Tibial nerve (tissue), 4 donors: ENCODE measurements around the gene CENPP. TPM values are rescaled to one million over a fixed set of nuclear protein-coding genes. Genes with fewer than 3 reads are reported as not detected.

Experiments
- DNase-seq, 2 donors: peaks; one replicate each; pipeline ENCODE4 v3.0.0-alpha.2; 2019; ENCODE audit warnings: low spot score in 2 of 2
- H3K27ac ChIP-seq, 4 donors: fragments of 200-600 bp; sonication (generic) in 3 of 4; one replicate each; pipeline ENCODE4 v1.5.1; 2017 to 2019; ENCODE audit warnings: mild to moderate bottlenecking in 1 of 4
- H3K27me3 ChIP-seq, 2 donors: fragments of 200-600 bp; sonication (generic) in 1 of 2; one replicate each; pipeline versions ENCODE4 v1.5.1 to v1.6.0; 2017 to 2019
- H3K36me3 ChIP-seq, 3 donors: fragments of 200-600 bp; sonication (generic); one replicate each; pipeline ENCODE4 v1.5.1; 2018 to 2019
- H3K4me1 ChIP-seq, 4 donors: fragments of 200-600 bp; sonication (generic) in 3 of 4; one replicate each; pipeline ENCODE4 v1.5.1; 2017 to 2019
- H3K4me3 ChIP-seq, 4 donors: fragments of 200-600 bp; sonication (generic) in 3 of 4; one replicate each; pipeline ENCODE4 v1.5.1; 2017 to 2019; ENCODE audit warnings: mild to moderate bottlenecking in 1 of 4, moderate library complexity in 1 of 4
- H3K9me3 ChIP-seq, 4 donors: fragments of 200-600 bp; sonication (generic) in 3 of 4; one replicate each; pipeline ENCODE4 v1.5.1; 2017 to 2019
- CTCF ChIP-seq, 5 experiments: fragments of 200-600 bp in 3 of 5; fragments of 450-650 bp in 2 of 5; sonication (generic) in 3 of 5; IDR thresholded peaks; one replicate each; pipeline ENCODE4 v1.5.1; 2016 to 2019; ENCODE audit warnings: antibody characterized with exemption in 5 of 5, mild to moderate bottlenecking in 3 of 5, moderate library complexity in 2 of 5
- EP300 ChIP-seq, 2 donors: sonication (generic); formaldehyde crosslinking; IDR thresholded peaks; one replicate each; pipeline ENCODE4 v1.6.1; 2017; ENCODE audit warnings: antibody characterized with exemption in 2 of 2, mild to moderate bottlenecking in 1 of 2
- POLR2A ChIP-seq, 2 donors: fragments of 450-650 bp; IDR thresholded peaks; one replicate each; pipeline ENCODE4 v1.6.1; 2017; ENCODE audit warnings: antibody characterized with exemption in 2 of 2, mild to moderate bottlenecking in 2 of 2, moderate library complexity in 2 of 2
- WGBS, 2 donors: methylation state at CpG; one replicate each; pipeline ENCODE4 v1.1.5; 2018; 5-methylcytosine and 5-hydroxymethylcytosine counted together
- total RNA-seq, 4 donors: library from RNA; depleted of rRNA; stranded (reverse); fragments of >200 nt; gene quantifications; one replicate each; pipeline ENCODE4 v1.1.0, GENCODE V29; 2016

CENPP gene
- total RNA-seq, 4 donors from 2014 or later = 5.0 to 17.1 (median 6.9) TPM

GRCh38 chr9:92654481-92655301, 328.9 kb downstream of the CENPP start:
- Histone ChIP-seq H3K9me3 (no peaks in the 10 kb centered on the region), H3K27ac (peak overlapping the region in 2 of 4 donors; percentile 8 to 62), H3K4me1 (peaks cover 0 to 33% (median 0%) of the 10 kb centered on the region in 4 donors), H3K4me3 (no peak overlapping the region), H3K36me3 (peaks cover 0 to 69% (median 3%) of the 10 kb centered on the region in 3 donors), H3K27me3 (no peaks in the 10 kb centered on the region)
- WGBS, 2 donors = 87 to 88% methylated on average over 18 of the region's 19 CpGs
- TF ChIP-seq CTCF (IDR thresholded peaks at IDR 0.05) (no peak), EP300 (IDR thresholded peaks at IDR 0.05) (no peak), POLR2A (IDR thresholded peaks at IDR 0.05) (no peak)
- DNase-seq = peak in 1 of 2 donors; percentile 55

GRCh38 chr9:92655366-92655765, 329.6 kb downstream of the CENPP start:
- WGBS, 2 donors = 90 to 93% methylated on average over 7 of the region's 7 CpGs
- Histone ChIP-seq H3K4me3 (no peak overlapping the region), H3K27me3 (no peaks in the 10 kb centered on the region), H3K27ac (peak overlapping the region in 1 of 4 donors; percentile 62), H3K36me3 (peaks cover 0 to 67% (median 3%) of the 10 kb centered on the region in 3 donors), H3K4me1 (peaks cover 0 to 39% (median 0%) of the 10 kb centered on the region in 4 donors), H3K9me3 (no peaks in the 10 kb centered on the region)
- TF ChIP-seq CTCF (IDR thresholded peaks at IDR 0.05) = no peak
- no peak for TF ChIP-seq EP300 (IDR thresholded peaks at IDR 0.05)
- no peak for TF ChIP-seq POLR2A (IDR thresholded peaks at IDR 0.05)
- no peak for DNase-seq

GRCh38 chr9:92655896-92656536, 330.3 kb downstream of the CENPP start:
- peaks cover 0 to 60% (median 3%) of the 10 kb centered on the region in 3 donors for H3K36me3 ChIP-seq
- H3K27me3 ChIP-seq = no peaks in the 10 kb centered on the region
- H3K4me3 ChIP-seq = no peak overlapping the region
- TF ChIP-seq CTCF (IDR thresholded peaks at IDR 0.05) (no peak), EP300 (IDR thresholded peaks at IDR 0.05) (no peak), POLR2A (IDR thresholded peaks at IDR 0.05) (no peak)
- DNase-seq = no peak
- H3K27ac ChIP-seq = peak overlapping the region in 1 of 4 donors; percentile 62
- H3K9me3 ChIP-seq = no peaks in the 10 kb centered on the region
- WGBS, 2 donors = 88 to 92% methylated on average over 9 of the region's 9 CpGs
- peaks cover 0 to 44% (median 0%) of the 10 kb centered on the region in 4 donors for H3K4me1 ChIP-seq

GRCh38 chr9:92656537-92656925, 330.8 kb downstream of the CENPP start:
- Histone ChIP-seq H3K9me3 (no peaks in the 10 kb centered on the region), H3K4me1 (peaks cover 0 to 46% (median 0%) of the 10 kb centered on the region in 4 donors), H3K4me3 (no peak overlapping the region), H3K27me3 (no peaks in the 10 kb centered on the region), H3K36me3 (peaks cover 0 to 55% (median 3%) of the 10 kb centered on the region in 3 donors), H3K27ac (no peak overlapping the region)
- no peak for DNase-seq
- no peak for TF ChIP-seq CTCF (IDR thresholded peaks at IDR 0.05)
- TF ChIP-seq EP300 (IDR thresholded peaks at IDR 0.05) = no peak
- TF ChIP-seq POLR2A (IDR thresholded peaks at IDR 0.05) = no peak
- 91 to 94% methylated on average over 11 of the region's 11 CpGs for WGBS, 2 donors
